K562 (cell line): ENCODE results near the gene IFITM2.
"Not testable (repeated sequence)": the region's sequence is repeated elsewhere in the genome, so short reads cannot be mapped to it uniquely, and the experiment has no call there.

ENCODE experiments used
- ASH1L ChIP-seq: fragments of 450-650 bp; IDR thresholded peaks from 2 replicates; pipeline ENCODE4 v1.6.1; 2018; ENCODE audit warnings: borderline replicate concordance, mild to moderate bottlenecking, low read depth; ENCODE audit not compliant: partially characterized antibody
- BHLHE40 ChIP-seq: IDR thresholded peaks from 2 replicates; pipeline ENCODE4 v1.6.1; 2011; ENCODE audit warnings: low read length, improper control_type of control experiment
- CHD2 ChIP-seq: IDR thresholded peaks from 2 replicates; pipeline ENCODE4 v1.6.1; 2011; ENCODE audit warnings: low read depth, low read length
- EZH2 ChIP-seq: IDR thresholded peaks from 2 replicates; pipeline ENCODE4 v1.6.1; 2012; ENCODE audit warnings: low read depth, mild to moderate bottlenecking, inconsistent platforms, low read length, borderline replicate concordance
- HCFC1 ChIP-seq: IDR thresholded peaks from 2 replicates; pipeline ENCODE4 v1.6.1; 2012; ENCODE audit warnings: low read depth, low read length, improper control_type of control experiment
- HES1 ChIP-seq: fragments of 450-650 bp; IDR thresholded peaks from 2 replicates; pipeline ENCODE4 v1.6.1; 2016; ENCODE audit warnings: low read depth, mild to moderate bottlenecking, moderate library complexity
- MYC ChIP-seq, 2 experiments: fragments of 250-450 bp in 1 of 2; sonication (Bioruptor Pico) in 1 of 2; IDR thresholded peaks; 2 replicates each; pipeline versions ENCODE4 v1.5.1 to v1.6.1; 2012 to 2021; ENCODE audit warnings: low read depth in 2 of 2, borderline replicate concordance in 1 of 2, improper control_type of control experiment in 1 of 2, low read length in 1 of 2, mild to moderate bottlenecking in 1 of 2, moderate library complexity in 1 of 2
- SIRT6 ChIP-seq: IDR thresholded peaks from one replicate; pipeline ENCODE4 v1.6.1; 2012; ENCODE audit warnings: low read depth, mild to moderate bottlenecking, control low read depth, inconsistent platforms, low read length, moderate library complexity
- SMARCA4 ChIP-seq: fragments of 450-650 bp; IDR thresholded peaks from 2 replicates; pipeline ENCODE4 v1.6.1; 2016
- ZKSCAN1 ChIP-seq: fragments of 150-350 bp; IDR thresholded peaks from 2 replicates; pipeline ENCODE4 v1.6.1; 2016; ENCODE audit warnings: low read depth, low read length
- ZNF696 ChIP-seq: fragments of 250-450 bp; sonication (Bioruptor Pico); conservative IDR thresholded peaks from 2 replicates; pipeline ENCODE4 v1.4.0; 2020; ENCODE audit warnings: mild to moderate bottlenecking, moderate library complexity
- TF ChIP-seq, protein P1 (sequence below): fragments of 450-650 bp; IDR thresholded peaks from 2 replicates; pipeline ENCODE4 v1.6.1; 2018; ENCODE audit not compliant: partially characterized antibody
- TF ChIP-seq, protein P2 (sequence below): fragments of 450-650 bp; IDR thresholded peaks from 2 replicates; pipeline ENCODE4 v1.6.1; 2016; ENCODE audit warnings: mild to moderate bottlenecking, moderate library complexity

DNA sequence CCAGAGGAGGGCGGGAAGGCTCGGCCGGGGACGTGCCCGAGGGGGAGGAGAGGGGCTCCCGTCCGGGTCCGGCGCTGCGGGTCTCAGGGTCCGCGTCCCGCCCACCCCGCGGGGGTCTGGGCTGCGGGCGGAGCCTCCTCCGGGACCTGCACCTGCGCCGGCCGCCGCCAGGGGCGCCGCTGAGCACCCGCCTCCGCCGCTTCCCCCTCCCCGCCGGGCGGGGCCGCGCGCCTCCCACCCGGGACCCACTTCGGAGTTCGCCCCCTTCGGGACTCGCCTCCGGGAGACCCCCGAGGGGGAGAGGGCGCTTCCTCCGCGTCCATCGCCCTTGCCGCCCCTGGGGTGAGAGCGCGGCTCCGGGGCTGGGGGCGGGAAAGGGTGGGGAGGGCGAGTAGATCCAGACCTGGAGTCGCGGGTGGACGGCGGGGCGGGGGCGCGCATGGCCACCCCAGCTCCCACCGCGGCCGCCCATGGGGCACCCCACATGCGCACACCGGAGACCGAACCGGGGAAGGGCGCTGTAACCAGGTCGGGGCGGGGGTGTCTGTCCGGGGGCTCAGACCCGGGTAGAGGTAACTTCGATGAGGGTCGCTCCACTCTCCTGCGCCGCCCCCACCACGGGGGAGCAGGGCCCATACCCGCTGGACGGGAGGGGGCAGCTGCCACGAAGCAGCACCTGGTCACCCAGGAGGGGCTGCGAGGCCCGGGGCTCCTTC is 10.9 kb downstream of the IFITM2 start:
- TF ChIP-seq, protein P1, sequence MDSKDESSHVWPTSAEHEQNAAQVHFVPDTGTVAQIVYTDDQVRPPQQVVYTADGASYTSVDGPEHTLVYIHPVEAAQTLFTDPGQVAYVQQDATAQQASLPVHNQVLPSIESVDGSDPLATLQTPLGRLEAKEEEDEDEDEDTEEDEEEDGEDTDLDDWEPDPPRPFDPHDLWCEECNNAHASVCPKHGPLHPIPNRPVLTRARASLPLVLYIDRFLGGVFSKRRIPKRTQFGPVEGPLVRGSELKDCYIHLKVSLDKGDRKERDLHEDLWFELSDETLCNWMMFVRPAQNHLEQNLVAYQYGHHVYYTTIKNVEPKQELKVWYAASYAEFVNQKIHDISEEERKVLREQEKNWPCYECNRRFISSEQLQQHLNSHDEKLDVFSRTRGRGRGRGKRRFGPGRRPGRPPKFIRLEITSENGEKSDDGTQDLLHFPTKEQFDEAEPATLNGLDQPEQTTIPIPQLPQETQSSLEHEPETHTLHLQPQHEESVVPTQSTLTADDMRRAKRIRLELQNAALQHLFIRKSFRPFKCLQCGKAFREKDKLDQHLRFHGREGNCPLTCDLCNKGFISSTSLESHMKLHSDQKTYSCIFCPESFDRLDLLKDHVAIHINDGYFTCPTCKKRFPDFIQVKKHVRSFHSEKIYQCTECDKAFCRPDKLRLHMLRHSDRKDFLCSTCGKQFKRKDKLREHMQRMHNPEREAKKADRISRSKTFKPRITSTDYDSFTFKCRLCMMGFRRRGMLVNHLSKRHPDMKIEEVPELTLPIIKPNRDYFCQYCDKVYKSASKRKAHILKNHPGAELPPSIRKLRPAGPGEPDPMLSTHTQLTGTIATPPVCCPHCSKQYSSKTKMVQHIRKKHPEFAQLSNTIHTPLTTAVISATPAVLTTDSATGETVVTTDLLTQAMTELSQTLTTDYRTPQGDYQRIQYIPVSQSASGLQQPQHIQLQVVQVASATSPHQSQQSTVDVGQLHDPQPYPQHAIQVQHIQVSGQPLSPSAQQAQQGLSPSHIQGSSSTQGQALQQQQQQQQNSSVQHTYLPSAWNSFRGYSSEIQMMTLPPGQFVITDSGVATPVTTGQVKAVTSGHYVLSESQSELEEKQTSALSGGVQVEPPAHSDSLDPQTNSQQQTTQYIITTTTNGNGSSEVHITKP, result not testable (repeated sequence)
- not testable (repeated sequence) for TF ChIP-seq BHLHE40; CHD2; HCFC1; EZH2; ZNF696; SIRT6; SMARCA4; MYC (IDR thresholded peaks at IDR 0.05; ENCODE audit: low read depth, low read length); MYC (CRISPR knock-in tag; IDR thresholded peaks at IDR 0.05; ENCODE audit: borderline replicate concordance, low read depth); ZKSCAN1; HES1; ASH1L
- TF ChIP-seq, protein P2, sequence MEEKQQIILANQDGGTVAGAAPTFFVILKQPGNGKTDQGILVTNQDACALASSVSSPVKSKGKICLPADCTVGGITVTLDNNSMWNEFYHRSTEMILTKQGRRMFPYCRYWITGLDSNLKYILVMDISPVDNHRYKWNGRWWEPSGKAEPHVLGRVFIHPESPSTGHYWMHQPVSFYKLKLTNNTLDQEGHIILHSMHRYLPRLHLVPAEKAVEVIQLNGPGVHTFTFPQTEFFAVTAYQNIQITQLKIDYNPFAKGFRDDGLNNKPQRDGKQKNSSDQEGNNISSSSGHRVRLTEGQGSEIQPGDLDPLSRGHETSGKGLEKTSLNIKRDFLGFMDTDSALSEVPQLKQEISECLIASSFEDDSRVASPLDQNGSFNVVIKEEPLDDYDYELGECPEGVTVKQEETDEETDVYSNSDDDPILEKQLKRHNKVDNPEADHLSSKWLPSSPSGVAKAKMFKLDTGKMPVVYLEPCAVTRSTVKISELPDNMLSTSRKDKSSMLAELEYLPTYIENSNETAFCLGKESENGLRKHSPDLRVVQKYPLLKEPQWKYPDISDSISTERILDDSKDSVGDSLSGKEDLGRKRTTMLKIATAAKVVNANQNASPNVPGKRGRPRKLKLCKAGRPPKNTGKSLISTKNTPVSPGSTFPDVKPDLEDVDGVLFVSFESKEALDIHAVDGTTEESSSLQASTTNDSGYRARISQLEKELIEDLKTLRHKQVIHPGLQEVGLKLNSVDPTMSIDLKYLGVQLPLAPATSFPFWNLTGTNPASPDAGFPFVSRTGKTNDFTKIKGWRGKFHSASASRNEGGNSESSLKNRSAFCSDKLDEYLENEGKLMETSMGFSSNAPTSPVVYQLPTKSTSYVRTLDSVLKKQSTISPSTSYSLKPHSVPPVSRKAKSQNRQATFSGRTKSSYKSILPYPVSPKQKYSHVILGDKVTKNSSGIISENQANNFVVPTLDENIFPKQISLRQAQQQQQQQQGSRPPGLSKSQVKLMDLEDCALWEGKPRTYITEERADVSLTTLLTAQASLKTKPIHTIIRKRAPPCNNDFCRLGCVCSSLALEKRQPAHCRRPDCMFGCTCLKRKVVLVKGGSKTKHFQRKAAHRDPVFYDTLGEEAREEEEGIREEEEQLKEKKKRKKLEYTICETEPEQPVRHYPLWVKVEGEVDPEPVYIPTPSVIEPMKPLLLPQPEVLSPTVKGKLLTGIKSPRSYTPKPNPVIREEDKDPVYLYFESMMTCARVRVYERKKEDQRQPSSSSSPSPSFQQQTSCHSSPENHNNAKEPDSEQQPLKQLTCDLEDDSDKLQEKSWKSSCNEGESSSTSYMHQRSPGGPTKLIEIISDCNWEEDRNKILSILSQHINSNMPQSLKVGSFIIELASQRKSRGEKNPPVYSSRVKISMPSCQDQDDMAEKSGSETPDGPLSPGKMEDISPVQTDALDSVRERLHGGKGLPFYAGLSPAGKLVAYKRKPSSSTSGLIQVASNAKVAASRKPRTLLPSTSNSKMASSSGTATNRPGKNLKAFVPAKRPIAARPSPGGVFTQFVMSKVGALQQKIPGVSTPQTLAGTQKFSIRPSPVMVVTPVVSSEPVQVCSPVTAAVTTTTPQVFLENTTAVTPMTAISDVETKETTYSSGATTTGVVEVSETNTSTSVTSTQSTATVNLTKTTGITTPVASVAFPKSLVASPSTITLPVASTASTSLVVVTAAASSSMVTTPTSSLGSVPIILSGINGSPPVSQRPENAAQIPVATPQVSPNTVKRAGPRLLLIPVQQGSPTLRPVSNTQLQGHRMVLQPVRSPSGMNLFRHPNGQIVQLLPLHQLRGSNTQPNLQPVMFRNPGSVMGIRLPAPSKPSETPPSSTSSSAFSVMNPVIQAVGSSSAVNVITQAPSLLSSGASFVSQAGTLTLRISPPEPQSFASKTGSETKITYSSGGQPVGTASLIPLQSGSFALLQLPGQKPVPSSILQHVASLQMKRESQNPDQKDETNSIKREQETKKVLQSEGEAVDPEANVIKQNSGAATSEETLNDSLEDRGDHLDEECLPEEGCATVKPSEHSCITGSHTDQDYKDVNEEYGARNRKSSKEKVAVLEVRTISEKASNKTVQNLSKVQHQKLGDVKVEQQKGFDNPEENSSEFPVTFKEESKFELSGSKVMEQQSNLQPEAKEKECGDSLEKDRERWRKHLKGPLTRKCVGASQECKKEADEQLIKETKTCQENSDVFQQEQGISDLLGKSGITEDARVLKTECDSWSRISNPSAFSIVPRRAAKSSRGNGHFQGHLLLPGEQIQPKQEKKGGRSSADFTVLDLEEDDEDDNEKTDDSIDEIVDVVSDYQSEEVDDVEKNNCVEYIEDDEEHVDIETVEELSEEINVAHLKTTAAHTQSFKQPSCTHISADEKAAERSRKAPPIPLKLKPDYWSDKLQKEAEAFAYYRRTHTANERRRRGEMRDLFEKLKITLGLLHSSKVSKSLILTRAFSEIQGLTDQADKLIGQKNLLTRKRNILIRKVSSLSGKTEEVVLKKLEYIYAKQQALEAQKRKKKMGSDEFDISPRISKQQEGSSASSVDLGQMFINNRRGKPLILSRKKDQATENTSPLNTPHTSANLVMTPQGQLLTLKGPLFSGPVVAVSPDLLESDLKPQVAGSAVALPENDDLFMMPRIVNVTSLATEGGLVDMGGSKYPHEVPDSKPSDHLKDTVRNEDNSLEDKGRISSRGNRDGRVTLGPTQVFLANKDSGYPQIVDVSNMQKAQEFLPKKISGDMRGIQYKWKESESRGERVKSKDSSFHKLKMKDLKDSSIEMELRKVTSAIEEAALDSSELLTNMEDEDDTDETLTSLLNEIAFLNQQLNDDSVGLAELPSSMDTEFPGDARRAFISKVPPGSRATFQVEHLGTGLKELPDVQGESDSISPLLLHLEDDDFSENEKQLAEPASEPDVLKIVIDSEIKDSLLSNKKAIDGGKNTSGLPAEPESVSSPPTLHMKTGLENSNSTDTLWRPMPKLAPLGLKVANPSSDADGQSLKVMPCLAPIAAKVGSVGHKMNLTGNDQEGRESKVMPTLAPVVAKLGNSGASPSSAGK, result not testable (repeated sequence)
